ENCODE data around the gene SPAG9.

The SPAG9 gene

GRCh38 chr17:50977487-50978159 is 143.0 kb downstream of the SPAG9 start:
- no peak for DNase-seq

- no peak for DNase-seq
Observed at GRCh38 chr17:50976951-50977472, 143.7 kb downstream of the SPAG9 start.

GRCh38 chr17:50973557-50974494 is 146.8 kb downstream of the SPAG9 start:
- DNase-seq = no peak

GRCh38 chr17:50972577-50972976 is 148.1 kb downstream of the SPAG9 start:
- DNase-seq = no peak

- DNase-seq = no peak
Observed at GRCh38 chr17:50967795-50968194, 152.9 kb downstream of the SPAG9 start.

GRCh38 chr17:50966163-50966666 is 154.5 kb downstream of the SPAG9 start:
- DNase-seq = no peak

GRCh38 chr17:50963139-50963538 is 157.5 kb downstream of the SPAG9 start:
- no peak for DNase-seq

GRCh38 chr17:50961282-50962220 is 159.1 kb downstream of the SPAG9 start:
- DNase-seq = no peak

- no peak for DNase-seq
Observed at GRCh38 chr17:50959341-50959740, 161.3 kb downstream of the SPAG9 start.

- no peak for DNase-seq
Observed at GRCh38 chr17:50957600-50958575, 162.8 kb downstream of the SPAG9 start.

GRCh38 chr17:50956750-50957523 is 163.7 kb downstream of the SPAG9 start:
- DNase-seq = peak; percentile 72

GRCh38 chr17:50956409-50956749 is 164.3 kb downstream of the SPAG9 start:
- no peak for DNase-seq

GRCh38 chr17:50955667-50956120 is 165.0 kb downstream of the SPAG9 start:
- no peak for DNase-seq

GRCh38 chr17:50955160-50955559 is 165.5 kb downstream of the SPAG9 start:
- no peak for DNase-seq

- DNase-seq = no peak
Observed at GRCh38 chr17:50954641-50955121, 166.0 kb downstream of the SPAG9 start.

GRCh38 chr17:50953831-50954601 is 166.7 kb downstream of the SPAG9 start:
- no peak for DNase-seq

GRCh38 chr17:50953518-50953830 is 167.2 kb downstream of the SPAG9 start:
- DNase-seq = no peak

- DNase-seq = no peak
Observed at GRCh38 chr17:50952889-50953288, 167.8 kb downstream of the SPAG9 start.

- DNase-seq = no peak
Observed at GRCh38 chr17:50952013-50952412, 168.7 kb downstream of the SPAG9 start.

All from CD4-positive, alpha-beta T cell treated with Interleukin-15 for 1 hour (primary cell).